Measurements from ENCODE around the gene AGAP1. TPM values are rescaled to one million over a fixed set of nuclear protein-coding genes. Genes with fewer than 3 reads are reported as not detected.

AGAP1 gene
- total and polyA plus RNA-seq, 11 donors, result 5.9 to 21.6 (median 18.9) TPM

DNA sequence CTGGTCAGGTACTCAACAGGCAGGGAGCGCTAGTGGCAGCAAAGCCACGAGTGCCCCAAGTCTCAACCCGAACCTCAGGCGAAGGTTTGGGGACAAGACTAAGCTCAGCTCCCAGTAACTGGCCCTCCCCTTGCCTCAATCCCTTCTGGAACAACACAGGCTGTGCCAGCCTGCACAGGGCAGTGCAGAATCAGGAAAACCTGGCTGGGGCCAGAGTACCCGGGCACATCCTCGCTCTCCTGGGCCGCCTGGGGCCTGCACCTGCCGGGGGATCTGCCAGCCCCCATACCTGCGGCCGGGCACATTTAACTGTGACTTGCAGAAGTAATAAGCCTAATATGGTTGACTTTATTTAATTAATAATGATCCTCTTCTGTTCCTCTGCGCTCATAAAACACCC lies 613.7 kb downstream of the AGAP1 start:
- H3K4me3 ChIP-seq, result no peak overlapping the region
- peaks cover 0 to 8% (median 0%) of the 10 kb centered on the region in 12 donors for H3K4me1 ChIP-seq
- no peaks in the 10 kb centered on the region for H3K9me3 ChIP-seq
- TF ChIP-seq, protein P1, sequence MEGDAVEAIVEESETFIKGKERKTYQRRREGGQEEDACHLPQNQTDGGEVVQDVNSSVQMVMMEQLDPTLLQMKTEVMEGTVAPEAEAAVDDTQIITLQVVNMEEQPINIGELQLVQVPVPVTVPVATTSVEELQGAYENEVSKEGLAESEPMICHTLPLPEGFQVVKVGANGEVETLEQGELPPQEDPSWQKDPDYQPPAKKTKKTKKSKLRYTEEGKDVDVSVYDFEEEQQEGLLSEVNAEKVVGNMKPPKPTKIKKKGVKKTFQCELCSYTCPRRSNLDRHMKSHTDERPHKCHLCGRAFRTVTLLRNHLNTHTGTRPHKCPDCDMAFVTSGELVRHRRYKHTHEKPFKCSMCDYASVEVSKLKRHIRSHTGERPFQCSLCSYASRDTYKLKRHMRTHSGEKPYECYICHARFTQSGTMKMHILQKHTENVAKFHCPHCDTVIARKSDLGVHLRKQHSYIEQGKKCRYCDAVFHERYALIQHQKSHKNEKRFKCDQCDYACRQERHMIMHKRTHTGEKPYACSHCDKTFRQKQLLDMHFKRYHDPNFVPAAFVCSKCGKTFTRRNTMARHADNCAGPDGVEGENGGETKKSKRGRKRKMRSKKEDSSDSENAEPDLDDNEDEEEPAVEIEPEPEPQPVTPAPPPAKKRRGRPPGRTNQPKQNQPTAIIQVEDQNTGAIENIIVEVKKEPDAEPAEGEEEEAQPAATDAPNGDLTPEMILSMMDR (IDR thresholded peaks at IDR 0.05), result no peak
- TF ChIP-seq POLR2A (IDR thresholded peaks at IDR 0.05), result no peak
- H3K27ac ChIP-seq, result no peak overlapping the region
- no peaks in the 10 kb centered on the region for H3K36me3 ChIP-seq
- 93 to 99% (median 96%) methylated on average over 11 of the region's 11 CpGs for WGBS, 4 donors
- no peak for ATAC-seq
- H3K27me3 ChIP-seq, result no peaks in the 10 kb centered on the region
- intact Hi-C loops (cut with DNase I), result no loop called here
- no peak for DNase-seq

DNA sequence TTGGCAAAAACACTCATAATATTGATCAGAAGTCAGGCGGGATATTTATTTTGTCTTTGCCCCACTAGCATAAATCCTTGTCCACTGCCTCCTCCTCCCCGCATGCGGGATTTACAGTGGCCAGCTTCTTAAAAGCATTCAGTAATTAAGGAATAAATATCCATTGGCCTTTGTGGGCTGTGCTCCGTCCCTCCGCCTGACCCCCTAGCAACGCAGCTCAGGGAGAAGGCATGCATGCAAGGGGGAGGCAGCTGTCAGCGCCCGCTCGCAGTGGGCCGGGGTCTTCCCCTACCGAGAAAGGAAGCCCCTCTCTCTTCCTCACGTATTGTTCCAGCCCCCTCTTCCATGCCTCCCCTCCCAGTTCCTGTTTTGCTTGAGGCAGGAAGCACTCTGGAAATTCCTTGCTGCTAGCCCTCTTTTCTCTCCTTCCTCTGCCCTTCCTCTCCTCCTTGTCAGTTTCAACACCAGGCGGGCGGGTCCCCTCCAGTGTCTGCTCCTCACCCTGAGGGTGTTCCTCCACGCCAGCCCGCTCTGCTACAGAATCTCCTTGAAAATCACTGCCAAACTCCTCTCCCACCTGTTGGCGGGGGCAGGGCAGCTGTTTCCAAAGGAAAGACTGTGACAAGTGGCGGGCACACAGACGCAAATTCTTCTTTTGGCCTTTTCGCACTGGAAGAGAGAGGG lies 614.2 kb downstream of the AGAP1 start:
- H3K4me1 ChIP-seq, result peaks cover 0 to 8% (median 0%) of the 10 kb centered on the region in 12 donors
- H3K4me3 ChIP-seq, result no peak overlapping the region
- DNase-seq (no peak), ATAC-seq (no peak)
- H3K27ac ChIP-seq, result no peak overlapping the region
- H3K36me3 ChIP-seq, result no peaks in the 10 kb centered on the region
- no peaks in the 10 kb centered on the region for H3K9me3 ChIP-seq
- no peaks in the 10 kb centered on the region for H3K27me3 ChIP-seq
- intact Hi-C loops (cut with DNase I), result no loop called here
- TF ChIP-seq POLR2A (IDR thresholded peaks at IDR 0.05), result no peak
- TF ChIP-seq, protein P1 (IDR thresholded peaks at IDR 0.05), result no peak
- WGBS, 4 donors, result 55 to 61% (median 58%) methylated on average over 20 of the region's 20 CpGs

GRCh38 chr2:236109061-236109460 lies 615.2 kb downstream of the AGAP1 start:
- no peaks in the 10 kb centered on the region for H3K27me3 ChIP-seq
- intact Hi-C loops (cut with DNase I), result no loop called here
- H3K27ac ChIP-seq, result no peak overlapping the region
- peaks cover 0 to 8% (median 0%) of the 10 kb centered on the region in 12 donors for H3K4me1 ChIP-seq
- H3K36me3 ChIP-seq, result no peaks in the 10 kb centered on the region
- 96 to 100% (median 98%) methylated on average over 5 of the region's 5 CpGs for WGBS, 4 donors
- no peak for TF ChIP-seq POLR2A (IDR thresholded peaks at IDR 0.05)
- TF ChIP-seq, protein P1 (IDR thresholded peaks at IDR 0.05), result no peak
- DNase-seq (no peak), ATAC-seq (no peak)
- H3K4me3 ChIP-seq, result no peak overlapping the region
- H3K9me3 ChIP-seq, result no peaks in the 10 kb centered on the region

- H3K9me3 ChIP-seq, result no peaks in the 10 kb centered on the region
- H3K4me1 ChIP-seq, result peaks cover 0 to 8% (median 0%) of the 10 kb centered on the region in 12 donors
- no peaks in the 10 kb centered on the region for H3K27me3 ChIP-seq
- H3K36me3 ChIP-seq, result no peaks in the 10 kb centered on the region
- WGBS, 4 donors, result 94 to 97% (median 95%) methylated on average over 21 of the region's 21 CpGs
- ATAC-seq, result no peak
- TF ChIP-seq, protein P1 (IDR thresholded peaks at IDR 0.05), result no peak
- no peak for TF ChIP-seq POLR2A (IDR thresholded peaks at IDR 0.05)
- no peak for DNase-seq
- no peak overlapping the region for H3K27ac ChIP-seq
- intact Hi-C loops (cut with DNase I), result no loop called here
- H3K4me3 ChIP-seq, result no peak overlapping the region
These were observed 615.6 kb downstream of the AGAP1 start for GRCh38 chr2:236109473-236109872.

All from heart left ventricle (tissue), 16 donors.